IMR-90 (cell line): ENCODE results near the gene COL5A3. TPM values are rescaled to one million over a fixed set of nuclear protein-coding genes. Genes with fewer than 3 reads are reported as not detected.

Experiments used
- ATAC-seq: fragments of 200-7000 bp; cut with Tn5 transposase; 2 replicates; pipeline ENCODE4 v1.9.1; 2020; ENCODE audit warnings: low read depth, mild to moderate bottlenecking, moderate library complexity
- Bru-seq: library from RNA; stranded (reverse); fragments of 400-500 nt; gene quantifications from one replicate; lab custom pipeline; 2021; lab: Mats Ljungman, UMichigan
- BruChase-seq, 2 experiments: library from RNA; stranded (reverse); fragments of 400-500 nt; gene quantifications; one replicate each; lab custom pipeline; 2021; lab: Mats Ljungman, UMichigan
- BruUV-seq: library from RNA; stranded (reverse); fragments of 400-500 nt; replicated peaks from 2 replicates; lab custom pipeline; 2021; lab: Mats Ljungman, UMichigan
- CTCF ChIA-PET: fragments of 300-600 bp; formaldehyde crosslinking; extraction: SDS; loops from one replicate; lab custom pipeline; 2021; ENCODE audit warnings: antibody characterized with exemption; lab: Yijun Ruan, JAX
- POLR2A ChIA-PET: fragments of 300-600 bp; sonication (Branson Sonifier 250); formaldehyde crosslinking; loops from one replicate; lab custom pipeline; 2022; ENCODE audit warnings: antibody characterized with exemption; ENCODE audit not compliant: unreplicated experiment; lab: Charles Lee
- DNase-seq: peaks from one replicate; pipeline ENCODE4 v3.0.0; 2013
- H2AFZ ChIP-seq: replicated peaks from 2 replicates; pipeline ENCODE3; 2013; ENCODE audit warnings: low read length, mild to moderate bottlenecking; ENCODE audit not compliant: poor library complexity
- H2AK5ac ChIP-seq: 2 replicates; pipeline ENCODE4 v1.6.1; 2013; ENCODE audit warnings: low read depth, low read length, inconsistent platforms
- H2AK9ac ChIP-seq: replicated peaks from 2 replicates; pipeline ENCODE3; 2013; ENCODE audit warnings: mild to moderate bottlenecking, low read depth, low read length, moderate library complexity; ENCODE audit not compliant: poor library complexity
- H2BK120ac ChIP-seq: 2 replicates; pipeline ENCODE4 v1.6.1; 2013; ENCODE audit warnings: low read depth, low read length, inconsistent platforms
- H2BK15ac ChIP-seq: 3 replicates; pipeline ENCODE4 v1.6.1; 2013; ENCODE audit warnings: low read depth, low read length, inconsistent platforms
- H2BK20ac ChIP-seq: 2 replicates; pipeline ENCODE4 v1.6.1; 2013; ENCODE audit warnings: low read depth, mild to moderate bottlenecking, inconsistent platforms, low read length, moderate library complexity
- H2BK5ac ChIP-seq: 2 replicates; pipeline ENCODE4 v1.6.1; 2013; ENCODE audit warnings: mild to moderate bottlenecking, low read depth, low read length, inconsistent platforms; ENCODE audit not compliant: poor library complexity, severe bottlenecking
- H3K14ac ChIP-seq: replicated peaks from 2 replicates; pipeline ENCODE4 v1.6.1; 2013; ENCODE audit warnings: low read depth, low read length, inconsistent platforms
- H3K18ac ChIP-seq: 2 replicates; pipeline ENCODE4 v1.6.1; 2013; ENCODE audit warnings: low read depth, low read length, control low read depth
- H3K23ac ChIP-seq: 2 replicates; pipeline ENCODE4 v1.6.1; 2013; ENCODE audit warnings: low read depth, low read length, inconsistent platforms
- H3K27ac ChIP-seq: 2 replicates; pipeline ENCODE4 v1.5.1; 2013; ENCODE audit warnings: mild to moderate bottlenecking, control low read depth, low read length; ENCODE audit not compliant: insufficient read depth
- H3K27me3 ChIP-seq: 2 replicates; pipeline ENCODE4 v1.6.1; 2013; ENCODE audit warnings: low read length; ENCODE audit not compliant: control insufficient read depth, insufficient read depth
- H3K36me3 ChIP-seq: 2 replicates; pipeline ENCODE4 v1.6.1; 2013; ENCODE audit warnings: low read length, mixed read lengths; ENCODE audit not compliant: control insufficient read depth, insufficient read depth
- H3K4ac ChIP-seq: 2 replicates; pipeline ENCODE4 v1.6.1; 2013; ENCODE audit warnings: low read depth, low read length, inconsistent platforms
- H3K4me1 ChIP-seq: 2 replicates; pipeline ENCODE4 v1.6.1; 2013; ENCODE audit warnings: low read length, mixed read lengths; ENCODE audit not compliant: control insufficient read depth, insufficient read depth
- H3K4me2 ChIP-seq: 2 replicates; pipeline ENCODE4 v1.6.1; 2013; ENCODE audit warnings: low read depth, mild to moderate bottlenecking, control low read depth, low read length, moderate library complexity
- H3K4me3 ChIP-seq: 2 replicates; pipeline ENCODE4 v1.5.1; 2013; ENCODE audit warnings: low read depth, mild to moderate bottlenecking, control low read depth, low read length, moderate library complexity; ENCODE audit not compliant: insufficient read depth
- H3K56ac ChIP-seq: 2 replicates; pipeline ENCODE4 v1.6.1; 2013; ENCODE audit warnings: low read length, inconsistent platforms; ENCODE audit not compliant: insufficient read depth; ENCODE audit errors: extremely low read depth
- H3K79me1 ChIP-seq, 2 experiments: 2 replicates each; pipeline ENCODE4 v1.6.1; 2013; ENCODE audit warnings: low read length in 2 of 2, inconsistent platforms in 1 of 2, low read depth in 1 of 2
- H3K9ac ChIP-seq: 2 replicates; pipeline ENCODE4 v1.6.1; 2013; ENCODE audit warnings: low read depth, low read length, control low read depth
- H3K9me1 ChIP-seq: 2 replicates; pipeline ENCODE4 v1.6.1; 2013; ENCODE audit warnings: low read length, inconsistent platforms; ENCODE audit not compliant: insufficient read depth
- H3K9me3 ChIP-seq: 2 replicates; pipeline ENCODE4 v1.6.1; 2013; ENCODE audit warnings: low read length; ENCODE audit not compliant: control insufficient read depth, insufficient read depth
- H4K20me1 ChIP-seq: 2 replicates; pipeline ENCODE4 v1.6.1; 2013; ENCODE audit warnings: low read length, inconsistent platforms; ENCODE audit not compliant: insufficient read depth
- H4K5ac ChIP-seq: 2 replicates; pipeline ENCODE4 v1.6.1; 2013; ENCODE audit warnings: mild to moderate bottlenecking, low read depth, low read length, control low read depth
- H4K8ac ChIP-seq, 2 experiments: 2 replicates each; pipeline ENCODE4 v1.6.1; 2013; ENCODE audit warnings: low read depth in 2 of 2, low read length in 2 of 2, control low read depth in 1 of 2, inconsistent platforms in 1 of 2
- H4K91ac ChIP-seq: 2 replicates; pipeline ENCODE4 v1.6.1; 2013; ENCODE audit warnings: low read depth, low read length, inconsistent platforms; ENCODE audit not compliant: insufficient read depth
- BHLHE40 ChIP-seq: fragments of 150-350 bp; IDR thresholded peaks from 2 replicates; pipeline ENCODE4 v1.6.1; 2016; ENCODE audit warnings: mild to moderate bottlenecking, low read depth, low read length
- CEBPB ChIP-seq: IDR thresholded peaks from 2 replicates; pipeline ENCODE4 v1.6.1; 2012; ENCODE audit warnings: low read depth, low read length, improper control_type of control experiment
- CHD1 ChIP-seq: IDR thresholded peaks from 2 replicates; pipeline ENCODE4 v1.6.1; 2012; ENCODE audit warnings: low read depth, low read length, improper control_type of control experiment
- FOS ChIP-seq: fragments of 150-350 bp; IDR thresholded peaks from 2 replicates; pipeline ENCODE4 v1.6.1; 2016; ENCODE audit warnings: low read depth, low read length
- MAFK ChIP-seq: IDR thresholded peaks from 2 replicates; pipeline ENCODE4 v1.6.1; 2012; ENCODE audit warnings: low read depth, low read length, improper control_type of control experiment
- MAZ ChIP-seq: IDR thresholded peaks from 2 replicates; pipeline ENCODE4 v1.6.1; 2012; ENCODE audit warnings: low read depth, mild to moderate bottlenecking, low read length, improper control_type of control experiment, moderate library complexity, borderline replicate concordance
- RCOR1 ChIP-seq: IDR thresholded peaks from 2 replicates; pipeline ENCODE4 v1.6.1; 2012; ENCODE audit warnings: mild to moderate bottlenecking, low read length, improper control_type of control experiment; ENCODE audit not compliant: insufficient replicate concordance
- WGBS, 2 experiments: methylation state at CpG; one replicate each; pipeline versions ENCODE4 v1.1.5 to v1.1.7; 2013; ENCODE audit warnings: missing lambda C conversion rate in 2 of 2; ENCODE audit not compliant: insufficient read length in 1 of 2; ENCODE audit errors: extremely low coverage in 2 of 2; 5-methylcytosine and 5-hydroxymethylcytosine counted together
- dilution Hi-C: fragments of 300-500 bp; cut with HindIII; formaldehyde crosslinking; loops from one replicate; pipeline ENCODE4 v1.14.3; 2018; ENCODE audit warnings: low sequenced_read_pairs; ENCODE audit not compliant: unreplicated experiment
- in situ Hi-C: fragments of 300-500 bp; cut with MboI; formaldehyde crosslinking; loops from 3 replicates; pipeline ENCODE4 v1.14.3; 2019; ENCODE audit warnings: low sequenced_read_pairs, inconsistent platforms, mixed read lengths
- intact Hi-C: fragments of 100-400 bp; cut with micrococcal nuclease; formaldehyde crosslinking; loops from 2 replicates; pipeline ENCODE4 v1.10.0; 2022
- long read RNA-seq: library from polyadenylated mRNA; unstranded; transcript quantifications from one replicate; pipeline ENCODE4 v2.0.0, GENCODE V29; 2021; ENCODE audit not compliant: unreplicated experiment
- polyA plus RNA-seq, 3 experiments: library from polyadenylated mRNA; depleted of rRNA; stranded (reverse); fragments of >200 nt; gene quantifications; 2 replicates each; pipeline ENCODE4 v1.2.3, GENCODE V29; 2012; ENCODE audit warnings: low replicate concordance in 1 of 3
- total RNA-seq: library from RNA; depleted of rRNA; stranded (reverse); fragments of >200 nt; gene quantifications from 2 replicates; pipeline ENCODE4 v1.2.3, GENCODE V29; 2012; rRNA removed
- TF ChIP-seq, protein P1 (sequence below): fragments of 150-350 bp; IDR thresholded peaks from 2 replicates; pipeline ENCODE4 v1.6.1; 2016; ENCODE audit warnings: low read depth, mild to moderate bottlenecking, low read length, moderate library complexity, borderline replicate concordance
- TF ChIP-seq, protein P2 (sequence below): fragments of 150-350 bp; IDR thresholded peaks from 2 replicates; pipeline ENCODE4 v1.6.1; 2017; ENCODE audit warnings: mild to moderate bottlenecking, antibody characterized with exemption, low read length, low read depth

COL5A3 gene
- 0.54 and 0.56 TPM in 2 replicates for total RNA-seq
- 1.5 TPM in 2 replicates for polyA plus RNA-seq (2012; rRNA removed)
- 1.1 and 1.5 TPM in 2 replicates for polyA plus RNA-seq (2012; cell fraction: cytosol; rRNA removed)
- polyA plus RNA-seq (2012; cell fraction: nucleus; rRNA removed; ENCODE audit: low replicate concordance), result 5.1 TPM in 2 replicates
- percentile 38 among the genes with signal in this experiment for Bru-seq, nascent RNA
- percentile 45 among the genes with signal in this experiment for BruChase-seq, experiment 1, labeled RNA remaining after a 6-hour chase
- percentile 43 among the genes with signal in this experiment for BruChase-seq, experiment 2, labeled RNA remaining after a 2-hour chase
- long read RNA-seq, result 0 reads

DNA sequence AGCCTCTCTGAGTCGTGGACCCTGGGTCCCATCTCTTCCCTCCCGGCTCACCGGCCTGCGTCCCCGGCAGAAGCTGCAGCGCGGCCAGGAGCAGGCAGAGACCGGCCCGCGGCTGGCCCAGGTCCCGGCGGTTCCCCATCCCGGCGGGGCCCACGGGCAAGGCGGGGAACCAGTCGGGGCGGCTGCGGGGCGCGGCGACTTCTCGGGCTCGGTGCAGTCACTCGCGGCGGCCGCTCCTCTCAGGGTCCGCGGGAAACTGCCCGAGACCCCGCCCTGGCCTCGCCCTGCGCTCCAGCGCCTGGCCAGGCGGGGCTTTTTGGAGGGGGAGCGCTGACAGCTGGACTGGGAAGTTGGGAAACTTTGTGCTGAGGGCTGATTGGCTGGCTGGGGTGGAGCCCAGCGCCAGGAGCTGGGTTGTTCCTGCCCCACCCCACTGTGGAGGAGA, at the start of gene COL5A3:
TSS of gene COL5A3 (minus strand) at position 258 of the 445 bp plus-strand sequence. CDS start at position 139, 119 bp downstream.
- Histone ChIP-seq H4K20me1 (peaks cover 14% of the 10 kb centered on the region), H3K79me1 (peaks cover 2 to 9% of the 10 kb centered on the region in 2 experiments; a peak in 3 of 4 replicates), H3K4me2 (peak within 1 kb of the TSS; percentile 87), H3K36me3 (no peaks in the 10 kb centered on the region), H2BK5ac (no peak within 1 kb of the TSS), H3K9me3 (no peaks in the 10 kb centered on the region), H3K4me1 (peaks cover 15% of the 10 kb centered on the region), H3K4me3 (peak within 1 kb of the TSS; percentile 35), H3K23ac (peak within 1 kb of the TSS; percentile 86; the same call in 1 of the 2 replicates), H2AK9ac (no peak within 1 kb of the TSS), H4K91ac (no peak within 1 kb of the TSS), H3K9me1 (peaks cover 20% of the 10 kb centered on the region), H2AK5ac (peak within 1 kb of the TSS; percentile 92), H3K18ac (no peak within 1 kb of the TSS), H3K14ac (no peak within 1 kb of the TSS; the same call in 1 of the 2 replicates), H3K56ac (no peak within 1 kb of the TSS), H4K8ac (no peak within 1 kb of the TSS), H3K4ac (peak within 1 kb of the TSS; percentile 30), H2BK15ac (no peak within 1 kb of the TSS), H3K27ac (no peak within 1 kb of the TSS; the same call in 1 of the 2 replicates), H3K27me3 (no peaks in the 10 kb centered on the region), H2BK120ac (no peak within 1 kb of the TSS), H4K5ac (no peak within 1 kb of the TSS), H2AFZ (peak within 1 kb of the TSS; percentile 84), H2BK20ac (no peak within 1 kb of the TSS), H3K9ac (no peak within 1 kb of the TSS; the same call in 1 of the 2 replicates)
- ChIA-PET POLR2A (no interaction called here), CTCF (interaction anchor here (1.3 to 1.5 kb wide), 2 partner anchors 10 to 17 kb away, joined by 4 to 5 read pairs; no protein-coding TSS in a partner anchor)
- ATAC-seq (peak; percentile 48), DNase-seq (peak; percentile 58)
- BruUV-seq, result no TSS peak
- WGBS, 2 experiments, result 0% methylated on average over 8 of the region's 38 CpGs; no CpG with 5 or more reads in 1 of the 2 experiments
- dilution Hi-C loops (no loop called here), intact Hi-C loops (no loop called here), in situ Hi-C loops (no loop called here)
- TF ChIP-seq, protein P1, sequence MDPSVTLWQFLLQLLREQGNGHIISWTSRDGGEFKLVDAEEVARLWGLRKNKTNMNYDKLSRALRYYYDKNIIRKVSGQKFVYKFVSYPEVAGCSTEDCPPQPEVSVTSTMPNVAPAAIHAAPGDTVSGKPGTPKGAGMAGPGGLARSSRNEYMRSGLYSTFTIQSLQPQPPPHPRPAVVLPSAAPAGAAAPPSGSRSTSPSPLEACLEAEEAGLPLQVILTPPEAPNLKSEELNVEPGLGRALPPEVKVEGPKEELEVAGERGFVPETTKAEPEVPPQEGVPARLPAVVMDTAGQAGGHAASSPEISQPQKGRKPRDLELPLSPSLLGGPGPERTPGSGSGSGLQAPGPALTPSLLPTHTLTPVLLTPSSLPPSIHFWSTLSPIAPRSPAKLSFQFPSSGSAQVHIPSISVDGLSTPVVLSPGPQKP, result no peak
- TF ChIP-seq CHD1 (no peak), RCOR1 (no peak), FOS (no peak), MAZ (peak; percentile 30; the same call in 1 of the 2 replicates), CEBPB (peak; percentile 62), BHLHE40 (no peak), MAFK (no peak)
- TF ChIP-seq, protein P2, sequence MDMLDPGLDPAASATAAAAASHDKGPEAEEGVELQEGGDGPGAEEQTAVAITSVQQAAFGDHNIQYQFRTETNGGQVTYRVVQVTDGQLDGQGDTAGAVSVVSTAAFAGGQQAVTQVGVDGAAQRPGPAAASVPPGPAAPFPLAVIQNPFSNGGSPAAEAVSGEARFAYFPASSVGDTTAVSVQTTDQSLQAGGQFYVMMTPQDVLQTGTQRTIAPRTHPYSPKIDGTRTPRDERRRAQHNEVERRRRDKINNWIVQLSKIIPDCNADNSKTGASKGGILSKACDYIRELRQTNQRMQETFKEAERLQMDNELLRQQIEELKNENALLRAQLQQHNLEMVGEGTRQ, result no peak
